SK-N-SH (cell line): Measurements from ENCODE around the gene ZNF148. TPM values are rescaled to one million over a fixed set of nuclear protein-coding genes. Genes with fewer than 3 reads are reported as not detected.

Experiments
- CTCF ChIA-PET: fragments of 300-600, 350-600 bp; formaldehyde crosslinking; extraction: SDS; loops from one replicate; lab custom pipeline; 2021; lab: Yijun Ruan, JAX
- POLR2A ChIA-PET: fragments of 350-600 bp; sonication (Branson Sonifier 250); formaldehyde crosslinking; extraction: SDS; loops from one replicate; lab custom pipeline; 2020; ENCODE audit warnings: antibody characterized with exemption, inconsistent platforms; lab: Yijun Ruan, JAX
- DNase-seq: peaks from one replicate; pipeline ENCODE4 v3.0.0; 2012
- H2AFZ ChIP-seq: fragments of 200-600 bp; sonication (generic); 2 replicates; pipeline ENCODE4 v1.8.1; 2016; ENCODE audit warnings: antibody characterized with exemption, mild to moderate bottlenecking, low read depth
- H3F3A ChIP-seq: fragments of 200-600 bp; sonication (generic); replicated peaks from 2 replicates; pipeline ENCODE3; 2016; ENCODE audit warnings: antibody characterized with exemption, mild to moderate bottlenecking; ENCODE audit not compliant: insufficient read depth
- H3K27ac ChIP-seq, 2 experiments: fragments of 200-500 bp in 1 of 2; fragments of 200-600 bp in 1 of 2; sonication (Bioruptor generic) in 1 of 2; sonication (generic), shearing (Covaris generic) in 1 of 2; 2 replicates each; pipeline versions ENCODE4 v1.5.1 to v1.6.1; 2014 to 2016; ENCODE audit warnings: low read depth in 2 of 2, inconsistent platforms in 1 of 2, low read length in 1 of 2, mild to moderate bottlenecking in 1 of 2, mixed read lengths in 1 of 2
- H3K27me3 ChIP-seq: fragments of 200-600 bp; sonication (generic), shearing (Covaris generic); 2 replicates; pipeline ENCODE4 v1.6.1; 2016; ENCODE audit warnings: mixed run types; ENCODE audit not compliant: insufficient read depth
- H3K36me3 ChIP-seq, 2 experiments: fragments of 200-500 bp in 1 of 2; fragments of 200-600 bp in 1 of 2; sonication (Bioruptor generic) in 1 of 2; sonication (generic) in 1 of 2; replicated peaks in 1 of 2; 2 replicates each; pipeline versions ENCODE3 to v1.5.1; 2014 to 2016; ENCODE audit warnings: low read length in 1 of 2, mild to moderate bottlenecking in 1 of 2; ENCODE audit not compliant: insufficient read depth in 2 of 2, control insufficient read depth in 1 of 2
- H3K4me1 ChIP-seq, 2 experiments: fragments of 200-500 bp in 1 of 2; fragments of 200-600 bp in 1 of 2; sonication (Bioruptor generic) in 1 of 2; sonication (generic), shearing (Covaris generic) in 1 of 2; 2 replicates each; pipeline versions ENCODE4 v1.5.1 to v1.6.1; 2014 to 2016; ENCODE audit warnings: low read depth in 1 of 2, low read length in 1 of 2, mixed run types in 1 of 2; ENCODE audit not compliant: insufficient read depth in 2 of 2, control insufficient read depth in 1 of 2
- H3K4me2 ChIP-seq: fragments of 200-600 bp; sonication (generic), shearing (Covaris generic); 2 replicates; pipeline ENCODE4 v1.6.1; 2017; ENCODE audit warnings: mixed run types
- H3K4me3 ChIP-seq, 2 experiments: fragments of 200-500 bp in 1 of 2; fragments of 200-600 bp in 1 of 2; sonication (Bioruptor generic) in 1 of 2; sonication (generic), shearing (Covaris generic) in 1 of 2; 2 replicates each; pipeline versions ENCODE4 v1.5.1 to v1.8.1; 2014 to 2016; ENCODE audit warnings: low read depth in 2 of 2, inconsistent platforms in 1 of 2, low read length in 1 of 2, mild to moderate bottlenecking in 1 of 2, mixed read lengths in 1 of 2, moderate library complexity in 1 of 2
- H3K79me2 ChIP-seq: fragments of 200-600 bp; sonication (generic); 2 replicates; pipeline ENCODE4 v1.8.1; 2017; ENCODE audit warnings: mild to moderate bottlenecking; ENCODE audit not compliant: insufficient read depth
- H3K9ac ChIP-seq: fragments of 200-600 bp; sonication (generic); 2 replicates; pipeline ENCODE4 v1.6.1; 2017; ENCODE audit warnings: mixed run types
- H3K9me2 ChIP-seq: fragments of 200-600 bp; sonication (generic); 2 replicates; pipeline ENCODE4 v1.6.1; 2017; ENCODE audit warnings: mixed run types
- H3K9me3 ChIP-seq: fragments of 200-600 bp; sonication (generic); 2 replicates; pipeline ENCODE4 v1.6.1; 2017; ENCODE audit warnings: mixed run types, mild to moderate bottlenecking, moderate library complexity
- H4K20me1 ChIP-seq: fragments of 200-600 bp; sonication (generic); 2 replicates; pipeline ENCODE4 v1.6.1; 2017; ENCODE audit warnings: mild to moderate bottlenecking, mixed run types; ENCODE audit not compliant: insufficient read depth
- CHD2 ChIP-seq: fragments of 150-350 bp; IDR thresholded peaks from 2 replicates; pipeline ENCODE4 v1.6.1; 2018; ENCODE audit warnings: low read length; ENCODE audit not compliant: partially characterized antibody
- EP300 ChIP-seq, 2 experiments: IDR thresholded peaks; 2 replicates each; pipeline versions ENCODE4 v1.4.0 to v1.6.1; 2012; ENCODE audit warnings: borderline replicate concordance in 1 of 2, low read depth in 1 of 2, low read length in 1 of 2
- FOSL2 ChIP-seq: IDR thresholded peaks from 2 replicates; pipeline ENCODE4 v1.4.0; 2012; ENCODE audit warnings: low read depth, mild to moderate bottlenecking, moderate library complexity, borderline replicate concordance
- FOXJ3 ChIP-seq: sonication (generic); formaldehyde crosslinking; IDR thresholded peaks from 2 replicates; pipeline ENCODE4 v1.5.1; 2020; ENCODE audit warnings: mild to moderate bottlenecking, missing genetic modification reagents
- GABPA ChIP-seq: IDR thresholded peaks from 2 replicates; pipeline ENCODE4 v1.4.0; 2012; ENCODE audit warnings: low read depth, mild to moderate bottlenecking
- GATA2 ChIP-seq: sonication (generic); formaldehyde crosslinking; IDR thresholded peaks from 2 replicates; pipeline ENCODE4 v1.5.0; 2020; ENCODE audit warnings: mild to moderate bottlenecking, missing genetic modification reagents
- JUND ChIP-seq: IDR thresholded peaks from 2 replicates; pipeline ENCODE4 v1.4.0; 2012
- MEF2A ChIP-seq: IDR thresholded peaks from 2 replicates; pipeline ENCODE4 v1.4.0; 2012; ENCODE audit warnings: low read depth, borderline replicate concordance
- MXI1 ChIP-seq: IDR thresholded peaks from 2 replicates; pipeline ENCODE4 v1.6.1; 2012; ENCODE audit warnings: mild to moderate bottlenecking, low read depth, low read length, improper control_type of control experiment
- NFIC ChIP-seq: IDR thresholded peaks from 2 replicates; pipeline ENCODE4 v1.4.0; 2012; ENCODE audit warnings: borderline replicate concordance
- NRF1 ChIP-seq: IDR thresholded peaks from 2 replicates; pipeline ENCODE4 v1.6.1; 2012; ENCODE audit warnings: low read depth, mild to moderate bottlenecking, low read length
- POLR2AphosphoS5 ChIP-seq: IDR thresholded peaks from 2 replicates; pipeline ENCODE4 v1.6.1; 2012; ENCODE audit warnings: low read depth, low read length
- RCOR1 ChIP-seq: fragments of 150-350 bp; IDR thresholded peaks from 2 replicates; pipeline ENCODE4 v1.6.1; 2017; ENCODE audit warnings: antibody characterized with exemption, low read length
- SIN3A ChIP-seq: IDR thresholded peaks from 2 replicates; pipeline ENCODE4 v1.6.1; 2012; ENCODE audit warnings: low read depth, mild to moderate bottlenecking, low read length, moderate library complexity, borderline replicate concordance
- SMC3 ChIP-seq: IDR thresholded peaks from 2 replicates; pipeline ENCODE4 v1.6.1; 2012; ENCODE audit warnings: low read depth, low read length, improper control_type of control experiment
- TAF1 ChIP-seq: IDR thresholded peaks from 2 replicates; pipeline ENCODE4 v1.6.1; 2012; ENCODE audit warnings: low read depth, mild to moderate bottlenecking, low read length, moderate library complexity, borderline replicate concordance
- TEAD4 ChIP-seq: IDR thresholded peaks from 2 replicates; pipeline ENCODE4 v1.4.0; 2012; ENCODE audit warnings: mild to moderate bottlenecking, borderline replicate concordance; ENCODE audit not compliant: insufficient read depth
- YY1 ChIP-seq: IDR thresholded peaks from 2 replicates; pipeline ENCODE4 v1.4.0; 2012; ENCODE audit warnings: low read depth, mild to moderate bottlenecking
- whole genome bisulfite sequencing: methylation state at CpG from one replicate; pipeline ENCODE4 v1.1.6; 2017; ENCODE audit warnings: low lambda C conversion rate; 5-methylcytosine and 5-hydroxymethylcytosine counted together
- polyA plus RNA-seq, 3 experiments: library from polyadenylated mRNA; depleted of rRNA; stranded (reverse); fragments of >200 nt; gene quantifications; 2 replicates each; pipeline ENCODE4 v1.2.3, GENCODE V29; 2012
- TF ChIP-seq, protein P1 (sequence below): fragments of 200-600 bp; sonication (generic); IDR thresholded peaks from 2 replicates; pipeline ENCODE4 v1.6.1; 2017; ENCODE audit warnings: antibody characterized with exemption, mild to moderate bottlenecking, moderate library complexity
- TF ChIP-seq, protein P2 (sequence below): fragments of 150-350 bp; IDR thresholded peaks from 2 replicates; pipeline ENCODE4 v1.6.1; 2017; ENCODE audit warnings: antibody characterized with exemption, low read length, low read depth, borderline replicate concordance
- TF ChIP-seq, protein P3 (sequence below): IDR thresholded peaks from 2 replicates; pipeline ENCODE4; 2012
- TF ChIP-seq, protein P4 (sequence below): IDR thresholded peaks from 2 replicates; pipeline ENCODE4 v1.4.0; 2012; ENCODE audit warnings: low read depth

ZNF148 gene
- polyA plus RNA-seq, 1 of the 3 experiments (the other 2 are of a cell fraction), result 5.1 TPM

DNA sequence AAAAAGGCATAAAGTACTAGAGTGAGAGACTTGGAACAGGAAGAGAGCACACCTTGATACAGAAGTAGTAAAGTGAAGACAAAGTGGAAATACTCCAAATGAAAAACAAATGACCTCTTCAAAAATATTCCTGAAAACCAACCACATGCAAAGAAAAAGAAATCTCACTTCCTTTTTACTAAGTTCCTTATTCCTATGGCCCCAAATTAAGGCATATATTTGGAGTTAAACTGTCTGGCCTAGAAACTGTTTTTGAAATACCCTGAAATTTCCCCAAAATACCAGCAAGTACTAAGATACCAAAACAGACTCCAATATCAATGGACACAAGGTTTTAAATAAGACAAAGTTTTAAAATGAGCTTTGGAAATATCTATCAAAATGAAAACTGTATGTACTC is 58.2 kb downstream of the ZNF148 start:
- peaks cover 39% of the 10 kb centered on the region for H3F3A ChIP-seq
- no peak overlapping the region for H3K4me2 ChIP-seq
- TF ChIP-seq, protein P1, sequence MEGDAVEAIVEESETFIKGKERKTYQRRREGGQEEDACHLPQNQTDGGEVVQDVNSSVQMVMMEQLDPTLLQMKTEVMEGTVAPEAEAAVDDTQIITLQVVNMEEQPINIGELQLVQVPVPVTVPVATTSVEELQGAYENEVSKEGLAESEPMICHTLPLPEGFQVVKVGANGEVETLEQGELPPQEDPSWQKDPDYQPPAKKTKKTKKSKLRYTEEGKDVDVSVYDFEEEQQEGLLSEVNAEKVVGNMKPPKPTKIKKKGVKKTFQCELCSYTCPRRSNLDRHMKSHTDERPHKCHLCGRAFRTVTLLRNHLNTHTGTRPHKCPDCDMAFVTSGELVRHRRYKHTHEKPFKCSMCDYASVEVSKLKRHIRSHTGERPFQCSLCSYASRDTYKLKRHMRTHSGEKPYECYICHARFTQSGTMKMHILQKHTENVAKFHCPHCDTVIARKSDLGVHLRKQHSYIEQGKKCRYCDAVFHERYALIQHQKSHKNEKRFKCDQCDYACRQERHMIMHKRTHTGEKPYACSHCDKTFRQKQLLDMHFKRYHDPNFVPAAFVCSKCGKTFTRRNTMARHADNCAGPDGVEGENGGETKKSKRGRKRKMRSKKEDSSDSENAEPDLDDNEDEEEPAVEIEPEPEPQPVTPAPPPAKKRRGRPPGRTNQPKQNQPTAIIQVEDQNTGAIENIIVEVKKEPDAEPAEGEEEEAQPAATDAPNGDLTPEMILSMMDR, result no peak
- TF ChIP-seq EP300 (IDR thresholded peaks at IDR 0.05; ENCODE audit: borderline replicate concordance in 1 of 2, low read depth in 1 of 2, low read length in 1 of 2), result no peak
- no peak for TF ChIP-seq GABPA
- no peak for TF ChIP-seq NRF1
- no peak for TF ChIP-seq FOXJ3 (CRISPR knock-in tag)
- H3K9me3 ChIP-seq, result no peaks in the 10 kb centered on the region; the same call in 1 of the 2 replicates
- H3K4me1 ChIP-seq, result peaks cover 6 to 22% of the 10 kb centered on the region in 2 experiments; a peak in 3 of 4 replicates
- H3K27me3 ChIP-seq, result no peaks in the 10 kb centered on the region
- no peak for DNase-seq
- H3K79me2 ChIP-seq, result peaks cover 43% of the 10 kb centered on the region
- peaks cover 33 to 59% of the 10 kb centered on the region in 2 experiments for H3K36me3 ChIP-seq
- no peaks in the 10 kb centered on the region for H4K20me1 ChIP-seq
- no peak overlapping the region for H2AFZ ChIP-seq
- CTCF ChIA-PET, result interaction anchor here (0.6 to 0.7 kb wide), 2 partner anchors 273 to 278 kb away, joined by 3 read pairs; no protein-coding TSS in a partner anchor
- POLR2A ChIA-PET, result no interaction called here
- H3K9ac ChIP-seq, result no peak overlapping the region
- H3K9me2 ChIP-seq, result no peaks in the 10 kb centered on the region
- H3K27ac ChIP-seq, result peak overlapping the region in 1 of 2 experiments; percentile 39; a peak in 1 of 4 replicates
- H3K4me3 ChIP-seq, result no peak overlapping the region

DNA sequence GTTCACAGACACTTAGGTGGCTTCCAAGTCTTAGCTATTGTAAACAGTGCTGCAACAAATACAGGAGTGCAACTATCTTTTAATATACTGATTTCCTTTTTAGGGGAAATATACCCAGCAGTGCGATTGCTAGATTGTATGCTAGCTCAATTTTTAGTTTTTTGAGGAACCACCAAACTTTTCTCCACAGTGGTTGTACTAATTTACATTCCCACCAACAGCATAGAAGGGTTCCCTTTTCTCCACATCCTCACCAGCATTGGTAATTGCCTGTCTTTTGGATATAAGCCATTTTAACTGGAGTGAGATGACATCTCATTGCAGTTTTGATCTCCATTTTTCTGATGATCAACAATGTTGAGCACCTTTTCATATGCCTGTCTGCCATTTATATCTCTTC is 58.9 kb downstream of the ZNF148 start:
- Histone ChIP-seq H3K27me3 (no peaks in the 10 kb centered on the region), H3K36me3 (peaks cover 39 to 63% of the 10 kb centered on the region in 2 experiments), H3F3A (peaks cover 40% of the 10 kb centered on the region), H3K4me2 (no peak overlapping the region), H3K79me2 (peaks cover 50% of the 10 kb centered on the region), H3K4me3 (no peak overlapping the region), H3K4me1 (peaks cover 5 to 15% of the 10 kb centered on the region in 2 experiments; a peak in 3 of 4 replicates), H3K9me2 (no peaks in the 10 kb centered on the region), H2AFZ (no peak overlapping the region), H4K20me1 (no peaks in the 10 kb centered on the region), H3K9ac (no peak overlapping the region), H3K9me3 (peaks cover 3% of the 10 kb centered on the region), H3K27ac (no peak overlapping the region)
- ChIA-PET POLR2A (no interaction called here), CTCF (interaction anchor here (0.6 to 1.4 kb wide), 2 partner anchors 10 to 274 kb away, joined by 3 read pairs; no protein-coding TSS in a partner anchor)
- TF ChIP-seq JUND, result no peak
- TF ChIP-seq, protein P2, sequence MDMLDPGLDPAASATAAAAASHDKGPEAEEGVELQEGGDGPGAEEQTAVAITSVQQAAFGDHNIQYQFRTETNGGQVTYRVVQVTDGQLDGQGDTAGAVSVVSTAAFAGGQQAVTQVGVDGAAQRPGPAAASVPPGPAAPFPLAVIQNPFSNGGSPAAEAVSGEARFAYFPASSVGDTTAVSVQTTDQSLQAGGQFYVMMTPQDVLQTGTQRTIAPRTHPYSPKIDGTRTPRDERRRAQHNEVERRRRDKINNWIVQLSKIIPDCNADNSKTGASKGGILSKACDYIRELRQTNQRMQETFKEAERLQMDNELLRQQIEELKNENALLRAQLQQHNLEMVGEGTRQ, result no peak
- no peak for TF ChIP-seq POLR2AphosphoS5
- no peak for TF ChIP-seq NFIC
- TF ChIP-seq TEAD4, result no peak
- no peak for TF ChIP-seq SIN3A
- no peak for TF ChIP-seq GATA2 (CRISPR knock-in tag)
- TF ChIP-seq FOSL2, result no peak
- TF ChIP-seq MXI1, result no peak
- TF ChIP-seq, protein P1, result no peak
- TF ChIP-seq MEF2A, result no peak
- no peak for TF ChIP-seq GABPA
- TF ChIP-seq, protein P3, sequence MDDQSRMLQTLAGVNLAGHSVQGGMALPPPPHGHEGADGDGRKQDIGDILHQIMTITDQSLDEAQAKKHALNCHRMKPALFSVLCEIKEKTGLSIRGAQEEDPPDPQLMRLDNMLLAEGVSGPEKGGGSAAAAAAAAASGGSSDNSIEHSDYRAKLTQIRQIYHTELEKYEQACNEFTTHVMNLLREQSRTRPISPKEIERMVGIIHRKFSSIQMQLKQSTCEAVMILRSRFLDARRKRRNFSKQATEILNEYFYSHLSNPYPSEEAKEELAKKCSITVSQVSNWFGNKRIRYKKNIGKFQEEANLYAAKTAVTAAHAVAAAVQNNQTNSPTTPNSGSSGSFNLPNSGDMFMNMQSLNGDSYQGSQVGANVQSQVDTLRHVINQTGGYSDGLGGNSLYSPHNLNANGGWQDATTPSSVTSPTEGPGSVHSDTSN, result no peak
- TF ChIP-seq CHD2, result no peak
- TF ChIP-seq NRF1, result no peak
- TF ChIP-seq YY1, result no peak
- no peak for TF ChIP-seq TAF1
- TF ChIP-seq, protein P4, sequence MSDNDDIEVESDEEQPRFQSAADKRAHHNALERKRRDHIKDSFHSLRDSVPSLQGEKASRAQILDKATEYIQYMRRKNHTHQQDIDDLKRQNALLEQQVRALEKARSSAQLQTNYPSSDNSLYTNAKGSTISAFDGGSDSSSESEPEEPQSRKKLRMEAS, result no peak
- TF ChIP-seq SMC3, result no peak
- TF ChIP-seq RCOR1, result no peak
- WGBS, result 100% methylated on average over 1 of the region's 1 CpG
- no peak for DNase-seq
